HEK293 (cell line): ENCODE results near the gene FASN.
A peak's percentile ranks its signal among the peaks of the same experiment; 100 is the strongest.

Experiments
- BCL11B ChIP-seq: fragments of 450-650 bp; formaldehyde crosslinking; IDR thresholded peaks from 2 replicates; pipeline ENCODE4 v1.5.1; 2016; ENCODE audit warnings: low read depth, missing biosample characterization, missing genetic modification characterization
- FEZF1 ChIP-seq: fragments of 450-650 bp; formaldehyde crosslinking; IDR thresholded peaks from 2 replicates; pipeline ENCODE4 v1.5.1; 2016; ENCODE audit warnings: missing biosample characterization, missing genetic modification characterization
- HOXD13 ChIP-seq: sonication (generic); formaldehyde crosslinking; IDR thresholded peaks from 2 replicates; pipeline ENCODE4 v1.8.0; 2022; ENCODE audit warnings: missing genetic modification reagents, borderline replicate concordance
- IKZF3 ChIP-seq: fragments of 450-650 bp; IDR thresholded peaks from 2 replicates; pipeline ENCODE4 v1.5.0; 2018; ENCODE audit warnings: missing biosample characterization, mild to moderate bottlenecking, missing genetic modification characterization, moderate library complexity
- KLF7 ChIP-seq: fragments of 450-650 bp; formaldehyde crosslinking; IDR thresholded peaks from 2 replicates; pipeline ENCODE4 v1.5.1; 2016; ENCODE audit warnings: missing biosample characterization, missing genetic modification characterization, borderline replicate concordance
- REPIN1 ChIP-seq: fragments of 450-650 bp; formaldehyde crosslinking; IDR thresholded peaks from 2 replicates; pipeline ENCODE4 v1.5.1; 2017; ENCODE audit warnings: missing biosample characterization, missing genetic modification characterization, low read depth
- SCRT2 ChIP-seq: fragments of 450-650 bp; formaldehyde crosslinking; IDR thresholded peaks from 2 replicates; pipeline ENCODE4 v1.5.1; 2016; ENCODE audit warnings: missing biosample characterization, missing genetic modification characterization
- SP3 ChIP-seq: fragments of 450-650 bp; formaldehyde crosslinking; IDR thresholded peaks from 2 replicates; pipeline ENCODE4 v1.5.1; 2016; ENCODE audit warnings: missing biosample characterization, missing genetic modification characterization
- SP7 ChIP-seq: fragments of 450-650 bp; formaldehyde crosslinking; IDR thresholded peaks from 2 replicates; pipeline ENCODE4 v1.5.1; 2016; ENCODE audit warnings: missing biosample characterization, missing genetic modification characterization
- ZBTB1 ChIP-seq: fragments of 450-650 bp; formaldehyde crosslinking; IDR thresholded peaks from 2 replicates; pipeline ENCODE4 v1.5.1; 2016; ENCODE audit warnings: missing biosample characterization, missing genetic modification characterization
- ZNF16 ChIP-seq: fragments of 450-650 bp; formaldehyde crosslinking; IDR thresholded peaks from 2 replicates; pipeline ENCODE4 v1.5.1; 2016; ENCODE audit warnings: low read depth, missing biosample characterization, missing genetic modification characterization
- ZNF223 ChIP-seq: fragments of 450-650 bp; formaldehyde crosslinking; IDR thresholded peaks from 2 replicates; pipeline ENCODE4 v1.5.1; 2016; ENCODE audit warnings: missing biosample characterization, missing genetic modification characterization
- ZNF335 ChIP-seq: fragments of 450-650 bp; formaldehyde crosslinking; conservative IDR thresholded peaks from 2 replicates; pipeline ENCODE4 v1.5.1; 2016; ENCODE audit warnings: missing biosample characterization, missing genetic modification characterization
- ZNF473 ChIP-seq: fragments of 450-650 bp; formaldehyde crosslinking; IDR thresholded peaks from 2 replicates; pipeline ENCODE4 v1.5.1; 2017; ENCODE audit warnings: missing biosample characterization, missing genetic modification characterization
- ZNF658 ChIP-seq: fragments of 450-650 bp; formaldehyde crosslinking; IDR thresholded peaks from 2 replicates; pipeline ENCODE4; 2016; ENCODE audit warnings: missing biosample characterization, missing genetic modification characterization
- TF ChIP-seq, protein P1 (sequence below): fragments of 450-650 bp; formaldehyde crosslinking; IDR thresholded peaks from 2 replicates; pipeline ENCODE4 v1.5.1; 2016; ENCODE audit warnings: missing biosample characterization, missing genetic modification characterization
- TF ChIP-seq, protein P2 (sequence below): fragments of 450-650 bp; formaldehyde crosslinking; IDR thresholded peaks from 2 replicates; pipeline ENCODE4 v1.5.1; 2016; ENCODE audit warnings: missing biosample characterization, missing genetic modification characterization
- TF ChIP-seq, protein P3 (sequence below): sonication (generic); formaldehyde crosslinking; IDR thresholded peaks from 2 replicates; pipeline ENCODE4 v1.8.1; 2022; ENCODE audit warnings: mild to moderate bottlenecking, moderate library complexity, missing genetic modification reagents
- TF ChIP-seq, protein P4 (sequence below): fragments of 450-650 bp; formaldehyde crosslinking; optimal IDR thresholded peaks from 2 replicates; pipeline ENCODE3; 2016; ENCODE audit warnings: missing biosample characterization, mild to moderate bottlenecking, missing genetic modification characterization
- TF ChIP-seq, protein P5 (sequence below): fragments of 450-650 bp; formaldehyde crosslinking; IDR thresholded peaks from 2 replicates; pipeline ENCODE4 v1.5.1; 2016; ENCODE audit warnings: missing biosample characterization, missing genetic modification characterization

The FASN gene

DNA sequence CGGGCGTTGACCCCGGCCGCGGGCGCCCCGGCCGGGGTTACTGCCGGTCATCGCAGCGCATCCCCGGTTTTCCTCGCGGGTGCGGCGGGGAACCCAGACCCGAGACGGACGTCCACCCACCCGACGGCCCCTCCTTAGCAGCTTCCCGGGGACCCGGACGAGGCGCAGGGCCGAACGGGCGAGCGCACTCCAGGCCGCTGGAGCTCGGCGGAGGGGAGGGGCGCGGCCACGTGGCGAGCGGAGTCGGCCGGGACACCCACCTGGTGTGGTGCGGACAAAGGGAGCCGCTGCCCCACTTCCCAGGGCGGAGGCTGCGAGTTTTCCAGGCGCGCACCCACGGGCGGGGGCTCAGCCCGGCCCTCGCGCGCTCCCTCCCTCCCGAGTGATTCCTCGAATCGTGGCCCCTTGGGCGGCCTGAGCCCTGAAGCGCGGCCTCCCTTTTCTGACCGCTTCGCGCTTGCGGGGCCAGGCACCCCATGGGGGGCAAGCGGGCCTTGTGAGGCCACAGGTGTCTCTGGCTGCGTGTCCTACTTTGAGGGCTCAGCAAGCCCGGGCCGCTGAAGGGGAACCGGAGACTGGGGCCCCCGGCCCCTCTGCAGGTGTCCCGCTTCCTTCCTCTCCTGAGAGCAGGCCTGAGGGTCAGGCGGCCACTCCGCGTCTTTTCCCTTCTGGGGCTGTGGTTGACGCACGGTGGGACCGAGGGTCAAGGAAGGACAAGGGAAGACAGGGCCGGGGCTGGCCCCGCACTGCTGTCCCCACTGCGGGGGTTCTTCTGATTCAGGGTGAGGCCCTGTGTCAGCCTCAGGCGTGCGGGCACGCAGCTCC lies 1.1 kb upstream of the FASN start (continued):
- TF ChIP-seq ZNF658: no peak
- peak; percentile 69; the same call in 1 of the 2 replicates for TF ChIP-seq REPIN1 (tag by site-specific recombination)
- TF ChIP-seq, protein P1, sequence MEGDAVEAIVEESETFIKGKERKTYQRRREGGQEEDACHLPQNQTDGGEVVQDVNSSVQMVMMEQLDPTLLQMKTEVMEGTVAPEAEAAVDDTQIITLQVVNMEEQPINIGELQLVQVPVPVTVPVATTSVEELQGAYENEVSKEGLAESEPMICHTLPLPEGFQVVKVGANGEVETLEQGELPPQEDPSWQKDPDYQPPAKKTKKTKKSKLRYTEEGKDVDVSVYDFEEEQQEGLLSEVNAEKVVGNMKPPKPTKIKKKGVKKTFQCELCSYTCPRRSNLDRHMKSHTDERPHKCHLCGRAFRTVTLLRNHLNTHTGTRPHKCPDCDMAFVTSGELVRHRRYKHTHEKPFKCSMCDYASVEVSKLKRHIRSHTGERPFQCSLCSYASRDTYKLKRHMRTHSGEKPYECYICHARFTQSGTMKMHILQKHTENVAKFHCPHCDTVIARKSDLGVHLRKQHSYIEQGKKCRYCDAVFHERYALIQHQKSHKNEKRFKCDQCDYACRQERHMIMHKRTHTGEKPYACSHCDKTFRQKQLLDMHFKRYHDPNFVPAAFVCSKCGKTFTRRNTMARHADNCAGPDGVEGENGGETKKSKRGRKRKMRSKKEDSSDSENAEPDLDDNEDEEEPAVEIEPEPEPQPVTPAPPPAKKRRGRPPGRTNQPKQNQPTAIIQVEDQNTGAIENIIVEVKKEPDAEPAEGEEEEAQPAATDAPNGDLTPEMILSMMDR (tag by site-specific recombination): 0 out of 2 replicates have a peak, but pooled peaks have one; percentile 16
- TF ChIP-seq FEZF1: no peak
- no peak; the same call in 1 of the 2 replicates for TF ChIP-seq ZNF335 (tag by site-specific recombination)
- peak; percentile 39; the same call in 1 of the 2 replicates for TF ChIP-seq SP7 (tag by site-specific recombination)
- TF ChIP-seq HOXD13 (CRISPR knock-in tag): no peak
- TF ChIP-seq IKZF3: no peak
- TF ChIP-seq, protein P2, sequence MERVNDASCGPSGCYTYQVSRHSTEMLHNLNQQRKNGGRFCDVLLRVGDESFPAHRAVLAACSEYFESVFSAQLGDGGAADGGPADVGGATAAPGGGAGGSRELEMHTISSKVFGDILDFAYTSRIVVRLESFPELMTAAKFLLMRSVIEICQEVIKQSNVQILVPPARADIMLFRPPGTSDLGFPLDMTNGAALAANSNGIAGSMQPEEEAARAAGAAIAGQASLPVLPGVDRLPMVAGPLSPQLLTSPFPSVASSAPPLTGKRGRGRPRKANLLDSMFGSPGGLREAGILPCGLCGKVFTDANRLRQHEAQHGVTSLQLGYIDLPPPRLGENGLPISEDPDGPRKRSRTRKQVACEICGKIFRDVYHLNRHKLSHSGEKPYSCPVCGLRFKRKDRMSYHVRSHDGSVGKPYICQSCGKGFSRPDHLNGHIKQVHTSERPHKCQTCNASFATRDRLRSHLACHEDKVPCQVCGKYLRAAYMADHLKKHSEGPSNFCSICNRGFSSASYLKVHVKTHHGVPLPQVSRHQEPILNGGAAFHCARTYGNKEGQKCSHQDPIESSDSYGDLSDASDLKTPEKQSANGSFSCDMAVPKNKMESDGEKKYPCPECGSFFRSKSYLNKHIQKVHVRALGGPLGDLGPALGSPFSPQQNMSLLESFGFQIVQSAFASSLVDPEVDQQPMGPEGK (tag by site-specific recombination): peak; percentile 65; the same call in 1 of the 2 replicates
- TF ChIP-seq, protein P3, sequence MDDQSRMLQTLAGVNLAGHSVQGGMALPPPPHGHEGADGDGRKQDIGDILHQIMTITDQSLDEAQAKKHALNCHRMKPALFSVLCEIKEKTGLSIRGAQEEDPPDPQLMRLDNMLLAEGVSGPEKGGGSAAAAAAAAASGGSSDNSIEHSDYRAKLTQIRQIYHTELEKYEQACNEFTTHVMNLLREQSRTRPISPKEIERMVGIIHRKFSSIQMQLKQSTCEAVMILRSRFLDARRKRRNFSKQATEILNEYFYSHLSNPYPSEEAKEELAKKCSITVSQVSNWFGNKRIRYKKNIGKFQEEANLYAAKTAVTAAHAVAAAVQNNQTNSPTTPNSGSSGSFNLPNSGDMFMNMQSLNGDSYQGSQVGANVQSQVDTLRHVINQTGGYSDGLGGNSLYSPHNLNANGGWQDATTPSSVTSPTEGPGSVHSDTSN (CRISPR knock-in tag): peak; percentile 22; the same call in 1 of the 2 replicates
- 0 out of 2 replicates have a peak, but pooled peaks have one; percentile 16 for TF ChIP-seq BCL11B (tag by site-specific recombination)
- TF ChIP-seq ZBTB1 (tag by site-specific recombination): peak; percentile 68; the same call in 1 of the 2 replicates
- no peak for TF ChIP-seq KLF7 (tag by site-specific recombination)
- TF ChIP-seq, protein P4, sequence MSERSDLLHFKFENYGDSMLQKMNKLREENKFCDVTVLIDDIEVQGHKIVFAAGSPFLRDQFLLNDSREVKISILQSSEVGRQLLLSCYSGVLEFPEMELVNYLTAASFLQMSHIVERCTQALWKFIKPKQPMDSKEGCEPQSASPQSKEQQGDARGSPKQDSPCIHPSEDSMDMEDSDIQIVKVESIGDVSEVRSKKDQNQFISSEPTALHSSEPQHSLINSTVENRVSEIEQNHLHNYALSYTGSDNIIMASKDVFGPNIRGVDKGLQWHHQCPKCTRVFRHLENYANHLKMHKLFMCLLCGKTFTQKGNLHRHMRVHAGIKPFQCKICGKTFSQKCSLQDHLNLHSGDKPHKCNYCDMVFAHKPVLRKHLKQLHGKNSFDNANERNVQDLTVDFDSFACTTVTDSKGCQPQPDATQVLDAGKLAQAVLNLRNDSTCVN (tag by site-specific recombination): peak; percentile 88
- TF ChIP-seq SP3: peak; percentile 60
- TF ChIP-seq ZNF16 (tag by site-specific recombination): no peak
- TF ChIP-seq, protein P5, sequence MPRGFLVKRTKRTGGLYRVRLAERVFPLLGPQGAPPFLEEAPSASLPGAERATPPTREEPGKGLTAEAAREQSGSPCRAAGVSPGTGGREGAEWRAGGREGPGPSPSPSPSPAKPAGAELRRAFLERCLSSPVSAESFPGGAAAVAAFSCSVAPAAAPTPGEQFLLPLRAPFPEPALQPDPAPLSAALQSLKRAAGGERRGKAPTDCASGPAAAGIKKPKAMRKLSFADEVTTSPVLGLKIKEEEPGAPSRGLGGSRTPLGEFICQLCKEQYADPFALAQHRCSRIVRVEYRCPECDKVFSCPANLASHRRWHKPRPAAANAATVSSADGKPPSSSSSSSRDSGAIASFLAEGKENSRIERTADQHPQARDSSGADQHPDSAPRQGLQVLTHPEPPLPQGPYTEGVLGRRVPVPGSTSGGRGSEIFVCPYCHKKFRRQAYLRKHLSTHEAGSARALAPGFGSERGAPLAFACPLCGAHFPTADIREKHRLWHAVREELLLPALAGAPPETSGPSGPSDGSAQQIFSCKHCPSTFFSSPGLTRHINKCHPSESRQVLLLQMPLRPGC (tag by site-specific recombination): 0 out of 2 replicates have a peak, but pooled peaks have one; percentile 21
- no peak for TF ChIP-seq ZNF473 (tag by site-specific recombination)
- no peak for TF ChIP-seq ZNF223 (tag by site-specific recombination)
- peak; percentile 92 for TF ChIP-seq SCRT2 (tag by site-specific recombination)
